HEK293 (cell line): Measurements from ENCODE around the gene FOXN3.

Experiments
- HOXC10 ChIP-seq: sonication (generic); formaldehyde crosslinking; IDR thresholded peaks from 2 replicates; pipeline ENCODE4 v1.8.1; 2023; ENCODE audit warnings: mild to moderate bottlenecking, missing genetic modification reagents
- REST ChIP-seq: fragments of 450-650 bp; formaldehyde crosslinking; IDR thresholded peaks from 2 replicates; pipeline ENCODE4 v1.5.1; 2016; ENCODE audit warnings: missing biosample characterization, missing genetic modification characterization
- YY1 ChIP-seq: fragments of 450-650 bp; formaldehyde crosslinking; IDR thresholded peaks from 2 replicates; pipeline ENCODE4 v1.5.1; 2018; ENCODE audit warnings: missing biosample characterization, missing genetic modification characterization
- ZNF175 ChIP-seq: fragments of 450-650 bp; formaldehyde crosslinking; IDR thresholded peaks from 2 replicates; pipeline ENCODE4 v1.5.1; 2016; ENCODE audit warnings: missing biosample characterization, missing genetic modification characterization
- ZNF274 ChIP-seq, 2 experiments: fragments of 200-500 bp in 1 of 2; fragments of 450-650 bp in 1 of 2; sonication (Bioruptor generic) in 1 of 2; formaldehyde crosslinking in 1 of 2; IDR thresholded peaks; 2 replicates each; pipeline versions ENCODE4 v1.5.1 to v1.6.1; 2014 to 2016; ENCODE audit warnings: borderline replicate concordance in 1 of 2, inconsistent platforms in 1 of 2, low read length in 1 of 2, missing biosample characterization in 1 of 2, missing genetic modification characterization in 1 of 2
- ZNF416 ChIP-seq: fragments of 450-650 bp; formaldehyde crosslinking; IDR thresholded peaks from 2 replicates; pipeline ENCODE4 v1.5.1; 2016; ENCODE audit warnings: missing biosample characterization, missing genetic modification characterization
- ZNF555 ChIP-seq: fragments of 450-650 bp; formaldehyde crosslinking; conservative IDR thresholded peaks from 2 replicates; pipeline ENCODE4 v1.5.1; 2017; ENCODE audit warnings: missing biosample characterization, mild to moderate bottlenecking, missing genetic modification characterization, inconsistent platforms
- ZNF561 ChIP-seq: fragments of 450-650 bp; IDR thresholded peaks from 2 replicates; pipeline ENCODE4 v1.5.1; 2018; ENCODE audit warnings: missing biosample characterization, missing genetic modification characterization, borderline replicate concordance
- ZNF677 ChIP-seq: fragments of 450-650 bp; IDR thresholded peaks from 2 replicates; pipeline ENCODE4 v1.5.0; 2018; ENCODE audit warnings: missing biosample characterization, mild to moderate bottlenecking, missing genetic modification characterization, moderate library complexity
- ZSCAN30 ChIP-seq: fragments of 450-650 bp; IDR thresholded peaks from 2 replicates; pipeline ENCODE4 v1.5.1; 2018; ENCODE audit warnings: missing biosample characterization, mild to moderate bottlenecking, missing genetic modification characterization, moderate library complexity
- TF ChIP-seq, protein P1 (sequence below): fragments of 450-650 bp; formaldehyde crosslinking; IDR thresholded peaks from 2 replicates; pipeline ENCODE4 v1.5.1; 2016; ENCODE audit warnings: missing biosample characterization, missing genetic modification characterization
- TF ChIP-seq, protein P2 (sequence below): fragments of 450-650 bp; formaldehyde crosslinking; IDR thresholded peaks from 2 replicates; pipeline ENCODE4 v1.5.1; 2016; ENCODE audit warnings: missing biosample characterization, missing genetic modification characterization

- no peak for TF ChIP-seq HOXC10 (CRISPR knock-in tag)
- TF ChIP-seq, protein P1, sequence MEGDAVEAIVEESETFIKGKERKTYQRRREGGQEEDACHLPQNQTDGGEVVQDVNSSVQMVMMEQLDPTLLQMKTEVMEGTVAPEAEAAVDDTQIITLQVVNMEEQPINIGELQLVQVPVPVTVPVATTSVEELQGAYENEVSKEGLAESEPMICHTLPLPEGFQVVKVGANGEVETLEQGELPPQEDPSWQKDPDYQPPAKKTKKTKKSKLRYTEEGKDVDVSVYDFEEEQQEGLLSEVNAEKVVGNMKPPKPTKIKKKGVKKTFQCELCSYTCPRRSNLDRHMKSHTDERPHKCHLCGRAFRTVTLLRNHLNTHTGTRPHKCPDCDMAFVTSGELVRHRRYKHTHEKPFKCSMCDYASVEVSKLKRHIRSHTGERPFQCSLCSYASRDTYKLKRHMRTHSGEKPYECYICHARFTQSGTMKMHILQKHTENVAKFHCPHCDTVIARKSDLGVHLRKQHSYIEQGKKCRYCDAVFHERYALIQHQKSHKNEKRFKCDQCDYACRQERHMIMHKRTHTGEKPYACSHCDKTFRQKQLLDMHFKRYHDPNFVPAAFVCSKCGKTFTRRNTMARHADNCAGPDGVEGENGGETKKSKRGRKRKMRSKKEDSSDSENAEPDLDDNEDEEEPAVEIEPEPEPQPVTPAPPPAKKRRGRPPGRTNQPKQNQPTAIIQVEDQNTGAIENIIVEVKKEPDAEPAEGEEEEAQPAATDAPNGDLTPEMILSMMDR (tag by site-specific recombination): no peak
- no peak for TF ChIP-seq REST (tag by site-specific recombination)
- no peak for TF ChIP-seq YY1 (tag by site-specific recombination)
- no peak for TF ChIP-seq ZNF175 (tag by site-specific recombination)
- no peak for TF ChIP-seq ZNF677 (tag by site-specific recombination)
- TF ChIP-seq ZNF274 (IDR thresholded peaks at IDR 0.05; ENCODE audit: low read length): no peak
- TF ChIP-seq ZNF274 (tag by site-specific recombination; IDR thresholded peaks at IDR 0.05; ENCODE audit: borderline replicate concordance): no peak
- no peak for TF ChIP-seq ZNF555 (tag by site-specific recombination)
- TF ChIP-seq, protein P2, sequence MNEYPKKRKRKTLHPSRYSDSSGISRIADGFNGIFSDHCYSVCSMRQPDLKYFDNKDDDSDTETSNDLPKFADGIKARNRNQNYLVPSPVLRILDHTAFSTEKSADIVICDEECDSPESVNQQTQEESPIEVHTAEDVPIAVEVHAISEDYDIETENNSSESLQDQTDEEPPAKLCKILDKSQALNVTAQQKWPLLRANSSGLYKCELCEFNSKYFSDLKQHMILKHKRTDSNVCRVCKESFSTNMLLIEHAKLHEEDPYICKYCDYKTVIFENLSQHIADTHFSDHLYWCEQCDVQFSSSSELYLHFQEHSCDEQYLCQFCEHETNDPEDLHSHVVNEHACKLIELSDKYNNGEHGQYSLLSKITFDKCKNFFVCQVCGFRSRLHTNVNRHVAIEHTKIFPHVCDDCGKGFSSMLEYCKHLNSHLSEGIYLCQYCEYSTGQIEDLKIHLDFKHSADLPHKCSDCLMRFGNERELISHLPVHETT (tag by site-specific recombination): no peak
- TF ChIP-seq ZNF416: no peak
- TF ChIP-seq ZNF561 (tag by site-specific recombination): no peak
- no peak for TF ChIP-seq ZSCAN30
Observed at GRCh38 chr14:89427426-89428172, 10.6 kb upstream of the FOXN3 start.
